A549 (cell line): ENCODE data around the gene ADAM8. TPM values are rescaled to one million over a fixed set of nuclear protein-coding genes. Genes with fewer than 3 reads are reported as not detected.
A peak's percentile ranks its signal among the peaks of the same experiment; 100 is the strongest.

Source experiments
- ATAC-seq, 2 experiments: fragments of 200-7000 bp in 1 of 2; fragments of >200 bp in 1 of 2; cut with Nextera tagmentation in 1 of 2; cut with Tn5 transposase in 1 of 2; 3 replicates each; pipeline versions ENCODE4 v1.8.0 to v1.9.1; 2018 to 2020; ENCODE audit warnings: mild to moderate bottlenecking in 1 of 2, moderate library complexity in 1 of 2
- CTCF ChIA-PET: fragments of 300-600 bp; sonication (Branson Sonifier 250); formaldehyde crosslinking; extraction: SDS; loops from one replicate; lab custom pipeline; 2021; ENCODE audit warnings: antibody characterized with exemption, inconsistent platforms; lab: Yijun Ruan, JAX
- POLR2A ChIA-PET: fragments of 350-600 bp; formaldehyde crosslinking; extraction: SDS; loops from one replicate; lab custom pipeline; 2021; ENCODE audit warnings: antibody characterized with exemption, inconsistent platforms; lab: Yijun Ruan, JAX
- DNase-seq, 2 experiments: peaks; one replicate each; pipeline versions ENCODE4 v3.0.0 to v3.0.0-alpha.2; 2011 to 2016; ENCODE audit warnings: low read depth in 1 of 2, low spot score in 1 of 2
- FAIRE-seq: peaks from 2 replicates; lab custom pipeline; 2011; peaks lifted over from hg19 to GRCh38; lab: Jason Lieb, UNC
- H3K27ac ChIP-seq, 2 experiments: fragments of >200 bp; sonication (Bioruptor Twin); formaldehyde crosslinking; 3 replicates each; pipeline ENCODE4 v1.5.1; 2016 to 2017
- H3K4me1 ChIP-seq: fragments of >200 bp; sonication (Bioruptor Twin); formaldehyde crosslinking; 3 replicates; pipeline ENCODE4 v1.6.1; 2016
- H3K4me2 ChIP-seq: fragments of >200 bp; sonication (Bioruptor Twin); formaldehyde crosslinking; 3 replicates; pipeline ENCODE4 v1.6.1; 2016
- H3K4me3 ChIP-seq: fragments of >200 bp; sonication (Bioruptor Twin); formaldehyde crosslinking; 3 replicates; pipeline ENCODE4 v1.5.1; 2016
- H3K9me3 ChIP-seq: fragments of >200 bp; sonication (Bioruptor Twin); formaldehyde crosslinking; 3 replicates; pipeline ENCODE4 v1.6.1; 2016
- BHLHE40 ChIP-seq: IDR thresholded peaks from 2 replicates; pipeline ENCODE4 v1.6.1; 2012; ENCODE audit warnings: low read depth, low read length, inconsistent platforms
- CHD4 ChIP-seq: fragments of 200-600 bp; sonication (generic); IDR thresholded peaks from 2 replicates; pipeline ENCODE4 v1.6.1; 2016; ENCODE audit warnings: antibody characterized with exemption, mild to moderate bottlenecking, borderline replicate concordance
- E2F6 ChIP-seq: IDR thresholded peaks from 2 replicates; pipeline ENCODE4 v1.6.1; 2012; ENCODE audit warnings: low read depth, borderline replicate concordance
- EHMT2 ChIP-seq: fragments of 200-600 bp; sonication (generic); IDR thresholded peaks from 2 replicates; pipeline ENCODE4 v1.6.1; 2016; ENCODE audit warnings: antibody characterized with exemption, low read depth, mild to moderate bottlenecking, moderate library complexity
- GATA3 ChIP-seq: IDR thresholded peaks from 2 replicates; pipeline ENCODE4 v1.6.1; 2012; ENCODE audit warnings: borderline replicate concordance
- HDAC2 ChIP-seq: fragments of 200-600 bp; sonication (generic); IDR thresholded peaks from 2 replicates; pipeline ENCODE4 v1.6.1; 2016
- HMGXB4 ChIP-seq: fragments of 250-450 bp; sonication (Bioruptor Pico); IDR thresholded peaks from 2 replicates; pipeline ENCODE4 v1.5.0; 2021; ENCODE audit warnings: mild to moderate bottlenecking, moderate library complexity, borderline replicate concordance
- HOXA7 ChIP-seq: fragments of 250-450 bp; sonication (Bioruptor Pico); IDR thresholded peaks from 2 replicates; pipeline ENCODE4 v1.5.0; 2020; ENCODE audit warnings: mild to moderate bottlenecking, moderate library complexity
- KDM1A ChIP-seq: fragments of 200-600 bp; sonication (generic); IDR thresholded peaks from 2 replicates; pipeline ENCODE4 v1.6.1; 2016; ENCODE audit warnings: low read depth, mild to moderate bottlenecking
- KDM5A ChIP-seq: fragments of 200-600 bp; sonication (generic); IDR thresholded peaks from 2 replicates; pipeline ENCODE4 v1.6.1; 2016; ENCODE audit warnings: antibody characterized with exemption, mild to moderate bottlenecking
- MAFK ChIP-seq: fragments of 450-650 bp; IDR thresholded peaks from 2 replicates; pipeline ENCODE4 v1.6.1; 2014; ENCODE audit not compliant: partially characterized antibody
- MAZ ChIP-seq: fragments of 150-350 bp; IDR thresholded peaks from 2 replicates; pipeline ENCODE4 v1.6.1; 2014; ENCODE audit warnings: antibody characterized with exemption, low read depth, low read length, borderline replicate concordance
- NR3C1 ChIP-seq: fragments of >200 bp; sonication (Bioruptor Twin); formaldehyde crosslinking; IDR thresholded peaks from 3 replicates; pipeline ENCODE4 v1.6.1; 2017
- POLR2AphosphoS2 ChIP-seq: conservative IDR thresholded peaks from 2 replicates; pipeline ENCODE4 v1.6.1; 2012; ENCODE audit warnings: low read length, improper control_type of control experiment, inconsistent platforms
- RCOR1 ChIP-seq: fragments of 150-350 bp; IDR thresholded peaks from 2 replicates; pipeline ENCODE4 v1.6.1; 2014; ENCODE audit warnings: antibody characterized with exemption, low read length, low read depth
- RNF2 ChIP-seq: fragments of 200-600 bp; sonication (generic); IDR thresholded peaks from 2 replicates; pipeline ENCODE4 v1.6.1; 2016; ENCODE audit warnings: low read depth, mild to moderate bottlenecking, antibody characterized with exemption, moderate library complexity, borderline replicate concordance
- SREBF2 ChIP-seq: fragments of 450-650 bp; IDR thresholded peaks from 2 replicates; pipeline ENCODE4 v1.6.1; 2014; ENCODE audit warnings: mild to moderate bottlenecking, moderate library complexity
- TFCP2L1 ChIP-seq: fragments of 250-450 bp; sonication (Bioruptor Pico); IDR thresholded peaks from 2 replicates; pipeline ENCODE4 v1.5.0; 2021; ENCODE audit warnings: mild to moderate bottlenecking
- TP53 ChIP-seq: fragments of 250-450 bp; sonication (Bioruptor Pico); IDR thresholded peaks from 2 replicates; pipeline ENCODE4 v1.5.0; 2021; ENCODE audit warnings: mild to moderate bottlenecking, moderate library complexity
- USF2 ChIP-seq: fragments of 450-650 bp; IDR thresholded peaks from 2 replicates; pipeline ENCODE4 v1.6.1; 2014; ENCODE audit warnings: antibody characterized with exemption
- ZSCAN20 ChIP-seq: fragments of 250-450 bp; sonication (Bioruptor Pico); IDR thresholded peaks from 2 replicates; pipeline ENCODE4 v1.8.0; 2022; ENCODE audit warnings: mild to moderate bottlenecking, moderate library complexity
- WGBS: methylation state at CpG from one replicate; pipeline ENCODE4 v1.1.6; 2017; ENCODE audit errors: missing lambda C conversion rate; 5-methylcytosine and 5-hydroxymethylcytosine counted together
- polyA plus RNA-seq, 4 experiments: library from polyadenylated mRNA; depleted of rRNA in 3 of 4; stranded (reverse); fragments of >200 nt; fragmentation: RNase III in 1 of 4; extraction: RNeasy Plus Mini Kit Qiagen cat#74134 plus additional on column Dnase treatment in 1 of 4; gene quantifications; 2 replicates in 3 of 4; 3 replicates in 1 of 4; pipeline ENCODE4 v1.2.3, GENCODE V29; 2011 to 2017
- TF ChIP-seq, protein P1 (sequence below): fragments of 200-600 bp; sonication (generic); IDR thresholded peaks from 2 replicates; pipeline ENCODE4 v1.6.1; 2016; ENCODE audit warnings: antibody characterized with exemption, mild to moderate bottlenecking, moderate library complexity
- TF ChIP-seq, protein P2 (sequence below): fragments of 150-350 bp; IDR thresholded peaks from 2 replicates; pipeline ENCODE4 v1.6.1; 2014; ENCODE audit warnings: low read depth, mild to moderate bottlenecking, low read length

The ADAM8 gene
- polyA plus RNA-seq, 2 of the 4 experiments (the other 2 are of a cell fraction): 1.4 to 4.1 TPM

DNA sequence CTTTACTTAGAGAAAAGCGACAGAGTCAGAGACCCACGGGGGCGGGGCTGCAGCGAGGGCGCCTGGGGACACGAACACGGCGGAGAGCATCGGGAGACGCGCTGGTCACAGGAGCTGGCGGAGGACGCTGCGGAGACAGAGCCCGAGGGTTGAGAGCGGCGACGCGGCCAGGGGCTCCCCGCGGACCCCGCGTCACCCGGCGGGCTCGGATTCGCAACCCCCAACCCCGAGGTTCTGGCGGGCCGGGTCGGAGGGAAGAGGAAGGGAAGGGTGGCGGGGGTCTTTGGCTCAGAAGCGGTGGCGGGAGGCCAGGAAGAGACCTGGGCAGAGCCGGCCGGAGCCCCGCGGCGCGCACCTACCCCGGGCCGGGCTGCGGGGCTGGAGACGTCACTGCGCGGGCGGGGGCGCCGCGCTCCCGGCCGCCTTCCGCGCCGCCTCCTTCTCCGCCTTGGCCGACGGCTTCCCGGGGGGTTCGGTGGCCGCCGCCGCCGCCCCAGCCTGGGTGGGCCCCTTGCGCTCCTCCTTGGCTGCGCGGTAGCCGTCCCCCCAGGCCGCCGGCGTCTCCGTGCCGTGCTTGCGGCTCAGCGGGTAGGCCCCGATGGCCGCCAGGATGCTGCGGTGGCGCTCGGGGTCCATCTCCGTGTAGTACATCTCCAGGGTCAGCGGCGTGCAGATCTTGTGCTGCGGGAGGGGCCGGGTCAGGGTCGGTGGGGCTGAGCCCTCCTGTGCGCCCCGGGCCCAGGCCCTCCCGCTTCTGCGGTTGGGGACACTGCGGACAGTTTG, 49.0 kb upstream of the ADAM8 start:
- 46% methylated on average over 49 of the region's 91 CpGs for WGBS
- Histone ChIP-seq H3K4me2 (peak overlapping the region; percentile 68), H3K4me3 (peak overlapping the region; percentile 44), H3K4me1 (peaks cover 27% of the 10 kb centered on the region), H3K9me3 (no peaks in the 10 kb centered on the region; the same call in 2 of the 3 replicates), H3K27ac (peak overlapping the region; percentile 15 to 75; a peak in 4 of 6 replicates)
- TF ChIP-seq E2F6: no peak
- TF ChIP-seq, protein P1, sequence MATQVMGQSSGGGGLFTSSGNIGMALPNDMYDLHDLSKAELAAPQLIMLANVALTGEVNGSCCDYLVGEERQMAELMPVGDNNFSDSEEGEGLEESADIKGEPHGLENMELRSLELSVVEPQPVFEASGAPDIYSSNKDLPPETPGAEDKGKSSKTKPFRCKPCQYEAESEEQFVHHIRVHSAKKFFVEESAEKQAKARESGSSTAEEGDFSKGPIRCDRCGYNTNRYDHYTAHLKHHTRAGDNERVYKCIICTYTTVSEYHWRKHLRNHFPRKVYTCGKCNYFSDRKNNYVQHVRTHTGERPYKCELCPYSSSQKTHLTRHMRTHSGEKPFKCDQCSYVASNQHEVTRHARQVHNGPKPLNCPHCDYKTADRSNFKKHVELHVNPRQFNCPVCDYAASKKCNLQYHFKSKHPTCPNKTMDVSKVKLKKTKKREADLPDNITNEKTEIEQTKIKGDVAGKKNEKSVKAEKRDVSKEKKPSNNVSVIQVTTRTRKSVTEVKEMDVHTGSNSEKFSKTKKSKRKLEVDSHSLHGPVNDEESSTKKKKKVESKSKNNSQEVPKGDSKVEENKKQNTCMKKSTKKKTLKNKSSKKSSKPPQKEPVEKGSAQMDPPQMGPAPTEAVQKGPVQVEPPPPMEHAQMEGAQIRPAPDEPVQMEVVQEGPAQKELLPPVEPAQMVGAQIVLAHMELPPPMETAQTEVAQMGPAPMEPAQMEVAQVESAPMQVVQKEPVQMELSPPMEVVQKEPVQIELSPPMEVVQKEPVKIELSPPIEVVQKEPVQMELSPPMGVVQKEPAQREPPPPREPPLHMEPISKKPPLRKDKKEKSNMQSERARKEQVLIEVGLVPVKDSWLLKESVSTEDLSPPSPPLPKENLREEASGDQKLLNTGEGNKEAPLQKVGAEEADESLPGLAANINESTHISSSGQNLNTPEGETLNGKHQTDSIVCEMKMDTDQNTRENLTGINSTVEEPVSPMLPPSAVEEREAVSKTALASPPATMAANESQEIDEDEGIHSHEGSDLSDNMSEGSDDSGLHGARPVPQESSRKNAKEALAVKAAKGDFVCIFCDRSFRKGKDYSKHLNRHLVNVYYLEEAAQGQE: no peak
- TF ChIP-seq TP53: no peak
- TF ChIP-seq POLR2AphosphoS2: no peak
- TF ChIP-seq NR3C1: no peak
- TF ChIP-seq, protein P2, sequence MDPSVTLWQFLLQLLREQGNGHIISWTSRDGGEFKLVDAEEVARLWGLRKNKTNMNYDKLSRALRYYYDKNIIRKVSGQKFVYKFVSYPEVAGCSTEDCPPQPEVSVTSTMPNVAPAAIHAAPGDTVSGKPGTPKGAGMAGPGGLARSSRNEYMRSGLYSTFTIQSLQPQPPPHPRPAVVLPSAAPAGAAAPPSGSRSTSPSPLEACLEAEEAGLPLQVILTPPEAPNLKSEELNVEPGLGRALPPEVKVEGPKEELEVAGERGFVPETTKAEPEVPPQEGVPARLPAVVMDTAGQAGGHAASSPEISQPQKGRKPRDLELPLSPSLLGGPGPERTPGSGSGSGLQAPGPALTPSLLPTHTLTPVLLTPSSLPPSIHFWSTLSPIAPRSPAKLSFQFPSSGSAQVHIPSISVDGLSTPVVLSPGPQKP: no peak
- no peak for TF ChIP-seq HOXA7 (CRISPR knock-in tag)
- no peak for TF ChIP-seq RNF2
- no peak for TF ChIP-seq RCOR1
- TF ChIP-seq KDM5A: no peak
- TF ChIP-seq EHMT2: no peak
- FAIRE-seq: no peak
- DNase-seq: no peak
- no peak; a peak in 1 of 6 replicates for ATAC-seq
- CTCF ChIA-PET: interaction anchor here (0.9 kb wide), 1 partner anchor 12 kb away, joined by 3 read pairs; no protein-coding TSS in a partner anchor
- POLR2A ChIA-PET: no interaction called here

DNA sequence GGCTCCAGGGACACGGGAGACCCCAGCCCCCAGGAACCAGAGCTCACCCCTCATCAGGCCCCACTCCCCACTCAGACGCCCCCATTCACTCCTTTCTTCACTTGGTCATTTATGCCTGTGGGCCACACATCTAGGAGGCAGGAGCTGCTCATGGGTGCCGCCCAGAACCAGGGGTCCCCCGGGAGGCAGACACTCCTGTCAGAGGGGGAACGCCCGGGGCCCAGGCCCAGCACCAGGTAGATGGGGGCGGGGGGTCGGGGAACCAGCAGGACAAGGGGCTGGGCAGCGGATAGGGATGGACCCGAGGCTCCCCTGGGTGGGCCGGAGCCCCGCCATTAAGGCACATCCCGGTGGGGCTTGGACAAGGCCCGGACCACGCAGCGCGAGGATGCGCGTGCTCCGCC, 48.2 kb upstream of the ADAM8 start:
- 56% methylated on average over 3 of the region's 20 CpGs for WGBS
- POLR2A ChIA-PET: no interaction called here
- H3K4me2 ChIP-seq: peak overlapping the region; percentile 68

More for the DNA sequence above, 48.2 kb upstream of the ADAM8 start:
- Histone ChIP-seq H3K9me3 (no peaks in the 10 kb centered on the region; the same call in 2 of the 3 replicates), H3K4me3 (peak overlapping the region; percentile 44), H3K27ac (peak overlapping the region in 1 of 2 experiments; percentile 75; a peak in 4 of 6 replicates), H3K4me1 (peaks cover 27% of the 10 kb centered on the region)
- FAIRE-seq (no peak), DNase-seq (no peak), ATAC-seq (no peak)
- CTCF ChIA-PET: interaction anchor here (0.9 to 1.5 kb wide), 3 partner anchors 10 to 17 kb away, joined by 3 to 9 read pairs (median 3); no protein-coding TSS in a partner anchor
- no peak for TF ChIP-seq KDM1A
- no peak for TF ChIP-seq POLR2AphosphoS2
- no peak for TF ChIP-seq HDAC2
- no peak for TF ChIP-seq ZSCAN20 (CRISPR knock-in tag)
- TF ChIP-seq TFCP2L1: no peak
- TF ChIP-seq SREBF2: no peak
- TF ChIP-seq USF2: no peak
- no peak for TF ChIP-seq TP53
- TF ChIP-seq BHLHE40: no peak
- TF ChIP-seq MAZ: no peak
- TF ChIP-seq GATA3: no peak
- no peak for TF ChIP-seq HMGXB4 (CRISPR knock-in tag)
- no peak for TF ChIP-seq CHD4
- no peak for TF ChIP-seq MAFK
